ENCODE data around the gene ZNF79. TPM values are rescaled to one million over a fixed set of nuclear protein-coding genes. Genes with fewer than 3 reads are reported as not detected.
A peak's percentile ranks its signal among the peaks of the same experiment; 100 is the strongest.

The ZNF79 gene
- total RNA-seq, 1 experiment from 2014 or later: 9.0 TPM

- TF ChIP-seq JAZF1 (CRISPR knock-in tag; IDR thresholded peaks at IDR 0.05): no peak
- no peak for TF ChIP-seq NFE2L1 (CRISPR knock-in tag; IDR thresholded peaks at IDR 0.05)
- TF ChIP-seq ATF1 (CRISPR knock-in tag; IDR thresholded peaks at IDR 0.05): no peak
- TF ChIP-seq E2F1 (CRISPR knock-in tag; IDR thresholded peaks at IDR 0.05): no peak
- no peak for TF ChIP-seq ZNF532 (CRISPR knock-in tag; IDR thresholded peaks at IDR 0.05; ENCODE audit: borderline replicate concordance)
- TF ChIP-seq ZBTB43 (CRISPR knock-in tag; IDR thresholded peaks at IDR 0.05): no peak
- no peak for TF ChIP-seq SMAD3 (CRISPR knock-in tag; IDR thresholded peaks at IDR 0.05; ENCODE audit: borderline replicate concordance)
- TF ChIP-seq ZNF263 (CRISPR knock-in tag; IDR thresholded peaks at IDR 0.05; ENCODE audit: low read depth): no peak
- TF ChIP-seq FOXK1 (CRISPR knock-in tag; IDR thresholded peaks at IDR 0.05): peak; percentile 71; the same call in 1 of the 2 replicates
- TF ChIP-seq IRF1 (CRISPR knock-in tag; IDR thresholded peaks at IDR 0.05): no peak
- TF ChIP-seq CBFB (CRISPR knock-in tag; IDR thresholded peaks at IDR 0.05; ENCODE audit: low read depth): no peak
- TF ChIP-seq MAX (CRISPR knock-in tag; IDR thresholded peaks at IDR 0.05): peak; percentile 70
- TF ChIP-seq ZNF512 (CRISPR knock-in tag; IDR thresholded peaks at IDR 0.05; ENCODE audit: borderline replicate concordance): no peak
- no peak for TF ChIP-seq AR (CRISPR knock-in tag; IDR thresholded peaks at IDR 0.05)
- no peak for TF ChIP-seq GTF2I (CRISPR knock-in tag; conservative IDR thresholded peaks at IDR 0.05)
- peak; percentile 43; the same call in 1 of the 2 replicates for TF ChIP-seq SP1 (CRISPR knock-in tag; conservative IDR thresholded peaks at IDR 0.05)
- TF ChIP-seq ZSCAN18 (CRISPR knock-in tag; IDR thresholded peaks at IDR 0.05): no peak
- TF ChIP-seq PRRX2 (CRISPR knock-in tag; IDR thresholded peaks at IDR 0.05): no peak
- TF ChIP-seq NFYB (CRISPR knock-in tag; conservative IDR thresholded peaks at IDR 0.05; ENCODE audit: low read depth): no peak
- no peak for TF ChIP-seq AFF4 (CRISPR knock-in tag; IDR thresholded peaks at IDR 0.05; ENCODE audit: borderline replicate concordance)
- no peak for TF ChIP-seq ZBTB21 (CRISPR knock-in tag; IDR thresholded peaks at IDR 0.05; ENCODE audit: borderline replicate concordance)
Measured at GRCh38 chr9:127423934-127424675, at the start of gene ZNF79 (continued).
